Testis (tissue), 3 donors: Measurements from ENCODE around the gene FGF4. TPM values are rescaled to one million over a fixed set of nuclear protein-coding genes. Genes with fewer than 3 reads are reported as not detected.
"Not testable (repeated sequence)": the region's sequence is repeated elsewhere in the genome, so short reads cannot be mapped to it uniquely, and the experiment has no call there.

Experiments used
- DNase-seq: peaks from one replicate; pipeline ENCODE4 v3.0.0-alpha.2; 2019
- H3K27ac ChIP-seq, 2 donors: fragments of 200-600 bp; sonication (generic); one replicate each; pipeline ENCODE4 v1.5.1; 2019
- H3K27me3 ChIP-seq: fragments of 200-600 bp; sonication (generic); one replicate; pipeline ENCODE4 v1.5.1; 2019
- H3K36me3 ChIP-seq: fragments of 200-600 bp; sonication (generic); one replicate; pipeline ENCODE4 v1.5.1; 2017; ENCODE audit warnings: low read depth; ENCODE audit errors: missing control alignments
- H3K4me1 ChIP-seq: fragments of 200-600 bp; sonication (generic); one replicate; pipeline ENCODE4 v1.5.1; 2019
- H3K4me3 ChIP-seq, 2 donors: fragments of 200-600 bp; sonication (generic); one replicate each; pipeline ENCODE4 v1.5.1; 2017 to 2019
- H3K9me3 ChIP-seq: fragments of 200-600 bp; sonication (generic); one replicate; pipeline ENCODE4 v1.5.1; 2017
- POLR2A ChIP-seq: fragments of 450-650 bp; IDR thresholded peaks from one replicate; pipeline ENCODE4 v1.6.1; 2017; ENCODE audit warnings: antibody characterized with exemption, mild to moderate bottlenecking, moderate library complexity
- WGBS, 2 donors: methylation state at CpG; one replicate each; pipeline ENCODE4 v1.1.5; 2018; 5-methylcytosine and 5-hydroxymethylcytosine counted together
- intact Hi-C: fragments of 100-400 bp; cut with DNase I; formaldehyde crosslinking; loops from one replicate; pipeline ENCODE4 v1.15.1; 2023; ENCODE audit warnings: low total_unique reads
- polyA plus RNA-seq: library from polyadenylated mRNA; stranded (reverse); fragments of 350-450 nt; fragmentation: Illumina TruSeq; extraction: RNeasy Lipid Tissue Mini Kit (QIAGEN cat#74804); gene quantifications from one replicate; pipeline ENCODE4 v1.2.3, GENCODE V29; 2014; ENCODE audit warnings: low read depth, low replicate concordance; ENCODE audit not compliant: insufficient read depth
- total RNA-seq, 2 donors: library from RNA; depleted of rRNA; stranded (reverse); fragments of >200 nt; gene quantifications; one replicate each; pipeline ENCODE4 v1.2.3, GENCODE V29; 2016
- TF ChIP-seq, protein P1 (sequence below), 3 experiments: fragments of 450-650 bp in 2 of 3; fragments of 200-600 bp in 1 of 3; sonication (generic) in 1 of 3; IDR thresholded peaks; one replicate each; pipeline ENCODE4 v1.5.1; 2016 to 2019; ENCODE audit warnings: antibody characterized with exemption in 3 of 3, mild to moderate bottlenecking in 2 of 3, moderate library complexity in 1 of 3

FGF4 gene
- total and polyA plus RNA-seq, 3 donors from 2014 or later, result 0.28 to 2.8 (median 0.87) TPM

DNA sequence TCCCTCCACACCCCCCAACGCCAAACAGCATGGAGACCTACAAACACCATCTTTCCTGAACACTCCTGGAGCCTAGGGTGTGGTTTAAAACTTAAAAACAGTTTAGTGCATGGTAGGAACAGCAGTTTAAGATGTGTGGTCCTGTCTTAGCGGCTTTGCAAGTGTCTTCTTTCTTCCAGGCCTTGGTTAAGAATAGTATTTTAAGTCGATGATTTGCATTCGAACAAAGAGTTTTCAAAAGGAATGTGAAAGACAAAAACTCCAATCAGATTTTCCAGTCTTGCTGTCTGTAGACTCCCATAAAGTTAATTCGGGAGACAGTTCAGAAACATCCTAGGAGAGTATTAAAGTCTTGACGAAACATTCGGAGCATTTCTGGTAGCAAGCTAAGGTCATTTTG lies 3.7 kb downstream of the FGF4 start:
- WGBS, 2 donors, result 51 to 56% methylated on average over 7 of the region's 7 CpGs
- no peaks in the 10 kb centered on the region for H3K4me1 ChIP-seq
- no peak for TF ChIP-seq POLR2A
- TF ChIP-seq, protein P1, sequence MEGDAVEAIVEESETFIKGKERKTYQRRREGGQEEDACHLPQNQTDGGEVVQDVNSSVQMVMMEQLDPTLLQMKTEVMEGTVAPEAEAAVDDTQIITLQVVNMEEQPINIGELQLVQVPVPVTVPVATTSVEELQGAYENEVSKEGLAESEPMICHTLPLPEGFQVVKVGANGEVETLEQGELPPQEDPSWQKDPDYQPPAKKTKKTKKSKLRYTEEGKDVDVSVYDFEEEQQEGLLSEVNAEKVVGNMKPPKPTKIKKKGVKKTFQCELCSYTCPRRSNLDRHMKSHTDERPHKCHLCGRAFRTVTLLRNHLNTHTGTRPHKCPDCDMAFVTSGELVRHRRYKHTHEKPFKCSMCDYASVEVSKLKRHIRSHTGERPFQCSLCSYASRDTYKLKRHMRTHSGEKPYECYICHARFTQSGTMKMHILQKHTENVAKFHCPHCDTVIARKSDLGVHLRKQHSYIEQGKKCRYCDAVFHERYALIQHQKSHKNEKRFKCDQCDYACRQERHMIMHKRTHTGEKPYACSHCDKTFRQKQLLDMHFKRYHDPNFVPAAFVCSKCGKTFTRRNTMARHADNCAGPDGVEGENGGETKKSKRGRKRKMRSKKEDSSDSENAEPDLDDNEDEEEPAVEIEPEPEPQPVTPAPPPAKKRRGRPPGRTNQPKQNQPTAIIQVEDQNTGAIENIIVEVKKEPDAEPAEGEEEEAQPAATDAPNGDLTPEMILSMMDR (IDR thresholded peaks at IDR 0.05), result no peak
- no peaks in the 10 kb centered on the region for H3K36me3 ChIP-seq
- H3K27me3 ChIP-seq, result no peaks in the 10 kb centered on the region
- H3K4me3 ChIP-seq, result no peak overlapping the region
- intact Hi-C loops, result no loop called here
- DNase-seq, result no peak
- no peak overlapping the region for H3K27ac ChIP-seq
- no peaks in the 10 kb centered on the region for H3K9me3 ChIP-seq

DNA sequence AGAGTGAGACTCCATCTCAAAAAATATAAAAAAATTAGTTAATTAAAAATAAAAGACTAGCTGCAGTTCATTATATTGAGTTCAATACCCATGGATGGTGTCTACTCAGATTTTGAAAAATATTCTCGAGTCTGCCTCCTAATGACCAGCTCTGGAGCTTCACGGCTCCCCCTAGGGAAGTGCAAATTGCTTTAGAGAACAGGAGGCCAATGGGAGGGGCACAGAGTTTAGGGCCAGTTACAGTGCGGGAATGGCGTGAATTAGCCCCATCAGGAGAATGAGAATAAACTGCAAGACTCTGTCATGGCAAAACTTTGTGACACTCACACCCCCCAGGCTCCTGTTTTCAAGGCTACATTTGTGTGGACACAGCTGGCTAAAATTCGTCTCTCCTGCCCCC lies 4.6 kb downstream of the FGF4 start:
- Histone ChIP-seq H3K36me3 (no peaks in the 10 kb centered on the region), H3K4me1 (no peaks in the 10 kb centered on the region), H3K27me3 (no peaks in the 10 kb centered on the region), H3K27ac (no peak overlapping the region), H3K9me3 (no peaks in the 10 kb centered on the region), H3K4me3 (no peak overlapping the region)
- WGBS, 2 donors, result 36 to 41% methylated on average over 5 of the region's 5 CpGs
- DNase-seq, result no peak
- intact Hi-C loops, result no loop called here
- no peak for TF ChIP-seq POLR2A
- TF ChIP-seq, protein P1 (IDR thresholded peaks at IDR 0.05), result no peak

DNA sequence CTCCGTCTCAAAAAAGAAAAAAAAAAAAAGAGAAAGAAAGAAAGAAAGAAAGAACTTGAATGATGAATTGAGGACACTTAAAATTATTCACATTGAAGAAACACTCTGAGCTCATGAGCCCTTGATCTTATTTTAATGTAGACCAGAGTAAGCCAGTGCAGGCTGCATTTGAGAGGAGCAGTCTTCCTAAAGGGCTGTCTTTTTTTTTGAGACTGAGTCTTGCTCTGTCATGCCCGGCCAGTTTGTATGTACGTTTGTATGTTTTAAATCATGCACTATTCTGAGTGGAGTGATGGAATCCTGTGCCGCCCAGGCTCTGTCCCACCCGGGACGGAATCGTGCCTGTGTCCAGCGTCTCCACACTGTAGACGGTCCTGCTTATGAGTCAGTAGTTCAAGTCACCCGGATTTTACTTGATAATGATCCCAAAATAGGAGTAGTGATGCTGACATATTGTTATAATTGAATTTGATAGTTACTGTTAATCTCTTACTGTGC lies 9.6 kb downstream of the FGF4 start:
- H3K27me3 ChIP-seq, result no peaks in the 10 kb centered on the region
- no peaks in the 10 kb centered on the region for H3K36me3 ChIP-seq
- no peaks in the 10 kb centered on the region for H3K9me3 ChIP-seq
- H3K4me1 ChIP-seq, result no peaks in the 10 kb centered on the region
- no peak overlapping the region for H3K4me3 ChIP-seq
- WGBS, 2 donors, result 76 to 80% methylated on average over 10 of the region's 10 CpGs
- TF ChIP-seq, protein P1 (IDR thresholded peaks at IDR 0.05), result no peak
- TF ChIP-seq POLR2A, result no peak
- intact Hi-C loops, result no loop called here
- no peak for DNase-seq
- no peak overlapping the region for H3K27ac ChIP-seq

DNA sequence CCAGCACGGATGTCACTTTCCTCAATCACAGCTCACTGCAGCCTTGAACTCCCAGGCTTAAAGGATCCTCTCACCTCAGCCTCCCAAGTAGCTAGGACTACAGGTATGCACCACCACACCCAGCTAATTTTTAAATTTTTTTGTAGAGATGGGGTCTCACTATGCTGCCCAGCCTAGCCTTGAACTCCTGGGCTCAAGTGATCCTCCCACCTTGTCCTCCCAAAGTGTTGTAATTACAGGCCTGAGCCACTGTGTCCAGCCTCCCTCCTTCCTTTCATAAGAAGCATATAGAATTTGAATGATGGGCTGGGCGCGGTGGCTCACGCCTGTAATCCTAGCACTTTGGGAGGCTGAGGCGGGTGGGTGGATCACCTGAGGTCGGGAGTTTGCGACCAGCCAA lies 10.2 kb downstream of the FGF4 start:
- WGBS, 2 donors, result 95 to 100% methylated on average over 7 of the region's 7 CpGs
- H3K36me3 ChIP-seq, H3K9me3 ChIP-seq, H3K4me3 ChIP-seq, intact Hi-C loops, H3K27me3 ChIP-seq, H3K4me1 ChIP-seq, H3K27ac ChIP-seq, DNase-seq: not testable (repeated sequence)

DNA sequence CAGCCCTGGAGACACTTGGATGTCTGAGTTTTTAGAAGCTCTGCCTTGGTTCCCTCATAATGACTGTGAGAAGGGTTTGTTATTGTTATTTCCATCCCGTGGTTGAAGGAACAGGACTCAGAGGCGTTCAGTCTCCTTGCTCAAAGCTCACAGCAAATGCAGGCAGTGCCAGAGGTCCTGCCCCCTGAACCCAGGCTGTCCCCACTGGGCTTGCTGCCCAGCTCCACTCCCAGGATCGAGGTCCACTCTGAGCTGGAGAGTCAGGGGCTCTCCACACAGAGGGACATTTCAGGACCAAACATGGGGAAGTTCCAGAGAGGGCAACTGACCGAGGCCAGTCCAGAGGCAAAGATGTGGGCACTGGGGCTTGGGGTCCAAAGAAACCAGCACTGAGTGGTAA lies 14.8 kb downstream of the FGF4 start:
- H3K9me3 ChIP-seq, result no peaks in the 10 kb centered on the region
- H3K4me1 ChIP-seq, result no peaks in the 10 kb centered on the region
- no peak for TF ChIP-seq POLR2A
- TF ChIP-seq, protein P1 (IDR thresholded peaks at IDR 0.05), result no peak
- no peak overlapping the region for H3K27ac ChIP-seq
- intact Hi-C loops, result no loop called here
- WGBS, 2 donors, result 47 to 56% methylated on average over 3 to 4 of the region's 4 CpGs
- H3K27me3 ChIP-seq, result no peaks in the 10 kb centered on the region
- no peaks in the 10 kb centered on the region for H3K36me3 ChIP-seq
- no peak overlapping the region for H3K4me3 ChIP-seq
- DNase-seq, result no peak
